Endodermal cell (in vitro differentiated cells): Measurements from ENCODE around the gene ATG101. TPM values are rescaled to one million over a fixed set of nuclear protein-coding genes. Genes with fewer than 3 reads are reported as not detected.
"Not testable (repeated sequence)": the region's sequence is repeated elsewhere in the genome, so short reads cannot be mapped to it uniquely, and the experiment has no call there.

Source experiments
- DNase-seq: peaks from one replicate; pipeline ENCODE4 v3.0.0-alpha.2; 2017
- H3K27ac ChIP-seq: 2 replicates; pipeline ENCODE4 v1.5.1; 2013; ENCODE audit warnings: mild to moderate bottlenecking, low read depth, low read length, moderate library complexity
- H3K27me3 ChIP-seq: 2 replicates; pipeline ENCODE4 v1.6.1; 2013; ENCODE audit warnings: mild to moderate bottlenecking, low read length, moderate library complexity; ENCODE audit not compliant: insufficient read depth, control insufficient read depth, poor library complexity, severe bottlenecking
- H3K36me3 ChIP-seq: 2 replicates; pipeline ENCODE4 v1.7.0; 2013; ENCODE audit warnings: mild to moderate bottlenecking, low read length, moderate library complexity; ENCODE audit not compliant: control insufficient read depth, insufficient read depth
- H3K4me1 ChIP-seq: one replicate; pipeline ENCODE4 v1.7.0; 2013; ENCODE audit warnings: low read length; ENCODE audit not compliant: control insufficient read depth, insufficient read depth
- H3K4me3 ChIP-seq: 2 replicates; pipeline ENCODE4 v1.5.1; 2013; ENCODE audit warnings: mild to moderate bottlenecking, low read length, moderate library complexity
- H3K9ac ChIP-seq: 2 replicates; pipeline ENCODE4 v1.6.1; 2013; ENCODE audit warnings: mild to moderate bottlenecking, low read length, moderate library complexity; ENCODE audit not compliant: poor library complexity, severe bottlenecking; ENCODE audit errors: extremely low read depth
- H3K9me3 ChIP-seq: 2 replicates; pipeline ENCODE4 v1.6.1; 2013; ENCODE audit warnings: mild to moderate bottlenecking, low read length, moderate library complexity; ENCODE audit not compliant: control insufficient read depth
- H3K27ac Mint-ChIP-seq: 2 replicates; pipeline ENCODE4 v1.8.0; 2020; ENCODE audit warnings: mixed read lengths
- H3K27me3 Mint-ChIP-seq: 2 replicates; pipeline ENCODE4 v1.8.0; 2021; ENCODE audit warnings: mild to moderate bottlenecking, mixed read lengths; ENCODE audit not compliant: insufficient read depth
- H3K36me3 Mint-ChIP-seq: 2 replicates; pipeline ENCODE4 v1.8.0; 2020; ENCODE audit warnings: low read depth, mixed read lengths
- H3K4me1 Mint-ChIP-seq: 2 replicates; pipeline ENCODE4 v1.8.0; 2020; ENCODE audit warnings: mixed read lengths
- H3K4me3 Mint-ChIP-seq: 2 replicates; pipeline ENCODE4 v1.8.0; 2020; ENCODE audit warnings: mild to moderate bottlenecking, moderate library complexity, mixed read lengths
- H3K9me3 Mint-ChIP-seq: 2 replicates; pipeline ENCODE4 v1.8.0; 2020; ENCODE audit warnings: mild to moderate bottlenecking, mixed read lengths
- CTCF ChIP-seq: fragments of 200-600 bp; sonication (generic); conservative IDR thresholded peaks from 2 replicates; pipeline ENCODE4 v1.5.0; 2021; ENCODE audit warnings: antibody characterized with exemption, mild to moderate bottlenecking
- WGBS, 2 experiments: methylation state at CpG; one replicate each; pipeline versions ENCODE4 v1.1.5 to v1.1.7; 2013; ENCODE audit warnings: missing lambda C conversion rate in 2 of 2, mixed read lengths in 1 of 2; ENCODE audit not compliant: insufficient coverage in 1 of 2, insufficient read length in 1 of 2; 5-methylcytosine and 5-hydroxymethylcytosine counted together
- total RNA-seq, 2 donors: library from RNA; stranded (reverse); fragmentation: NEBNext Ultra II Directional in 1 of 2; extraction: Animal tissue kit (Norgen Biotek cat#: 25700) in 1 of 2; gene quantifications; 2 replicates in 1 of 2; 3 replicates in 1 of 2; pipeline ENCODE4 v1.2.1, GENCODE V29; 2021

The ATG101 gene
- total RNA-seq, 2 donors from 2014 or later, result 32.1 TPM

GRCh38 chr12:52097045-52097666 is 27.4 kb downstream of the ATG101 start:
- no peak overlapping the region for H3K27ac Mint-ChIP-seq
- Histone ChIP-seq H3K9me3 (no peaks in the 10 kb centered on the region), H3K4me3 (no peak overlapping the region), H3K27ac (no peak overlapping the region), H3K27me3 (peaks cover 9% of the 10 kb centered on the region), H3K9ac (no peak overlapping the region), H3K36me3 (no peaks in the 10 kb centered on the region), H3K4me1 (no peaks in the 10 kb centered on the region)
- no peaks in the 10 kb centered on the region for H3K9me3 Mint-ChIP-seq
- H3K4me1 Mint-ChIP-seq, result no peaks in the 10 kb centered on the region
- peaks cover 28% of the 10 kb centered on the region for H3K27me3 Mint-ChIP-seq
- 81 to 90% methylated on average over 8 to 20 of the region's 21 CpGs for WGBS, 2 experiments
- TF ChIP-seq CTCF, result no peak
- no peak for DNase-seq
- H3K4me3 Mint-ChIP-seq, result no peak overlapping the region
- H3K36me3 Mint-ChIP-seq, result no peaks in the 10 kb centered on the region

GRCh38 chr12:52104431-52105089 is 34.8 kb downstream of the ATG101 start:
- not testable (repeated sequence) for DNase-seq, H3K4me3 ChIP-seq, H3K36me3 ChIP-seq, H3K27ac Mint-ChIP-seq, H3K4me1 ChIP-seq, H3K9me3 ChIP-seq, H3K27ac ChIP-seq, H3K36me3 Mint-ChIP-seq, H3K4me1 Mint-ChIP-seq, H3K4me3 Mint-ChIP-seq, H3K9me3 Mint-ChIP-seq, H3K9ac ChIP-seq
- peaks cover 14% of the 10 kb centered on the region for H3K27me3 ChIP-seq
- peaks cover 44% of the 10 kb centered on the region for H3K27me3 Mint-ChIP-seq
- WGBS, 2 experiments, result 69 to 76% methylated on average over 8 to 10 of the region's 10 CpGs

GRCh38 chr12:52116222-52117125 is 46.7 kb downstream of the ATG101 start:
- H3K27ac ChIP-seq, H3K4me3 Mint-ChIP-seq, H3K36me3 ChIP-seq, H3K27ac Mint-ChIP-seq, H3K9me3 ChIP-seq, H3K4me3 ChIP-seq, H3K9ac ChIP-seq, H3K4me1 Mint-ChIP-seq, H3K27me3 ChIP-seq, H3K36me3 Mint-ChIP-seq, H3K4me1 ChIP-seq, H3K9me3 Mint-ChIP-seq: not testable (repeated sequence)
- WGBS, 2 experiments, result 67 to 68% methylated on average over 13 to 18 of the region's 18 CpGs
- peaks cover 26% of the 10 kb centered on the region for H3K27me3 Mint-ChIP-seq
- peak; percentile 60 for TF ChIP-seq CTCF
- DNase-seq, result peak; percentile 81

- not testable (repeated sequence) for H3K36me3 ChIP-seq, H3K9me3 ChIP-seq, H3K36me3 Mint-ChIP-seq, H3K9ac ChIP-seq, H3K4me3 Mint-ChIP-seq, H3K4me3 ChIP-seq, H3K27ac Mint-ChIP-seq, H3K27ac ChIP-seq, H3K4me1 ChIP-seq, H3K4me1 Mint-ChIP-seq, DNase-seq, H3K9me3 Mint-ChIP-seq, H3K27me3 ChIP-seq
- 91 to 93% methylated on average over 15 to 20 of the region's 20 CpGs for WGBS, 2 experiments
- peaks cover 31% of the 10 kb centered on the region for H3K27me3 Mint-ChIP-seq
Measured at GRCh38 chr12:52117806-52118475, 48.2 kb downstream of the ATG101 start.
